SU-DHL-6 (cell line): Measurements from ENCODE around the gene GP9.

Experiments used
- EZH2phosphoT487 ChIP-seq: fragments of 200-600 bp; sonication (generic), shearing (Covaris generic); conservative IDR thresholded peaks from 2 replicates; pipeline ENCODE4 v1.6.1; 2018; ENCODE audit warnings: mild to moderate bottlenecking, antibody characterized with exemption, low read length, moderate library complexity, mixed read lengths
- TF ChIP-seq, protein P1 (sequence below): fragments of 200-600 bp; sonication (generic); IDR thresholded peaks from one replicate; pipeline ENCODE4 v1.5.1; 2017; ENCODE audit warnings: antibody characterized with exemption, mild to moderate bottlenecking, low read length, moderate library complexity; ENCODE audit not compliant: insufficient read depth, poor library complexity, severe bottlenecking

DNA sequence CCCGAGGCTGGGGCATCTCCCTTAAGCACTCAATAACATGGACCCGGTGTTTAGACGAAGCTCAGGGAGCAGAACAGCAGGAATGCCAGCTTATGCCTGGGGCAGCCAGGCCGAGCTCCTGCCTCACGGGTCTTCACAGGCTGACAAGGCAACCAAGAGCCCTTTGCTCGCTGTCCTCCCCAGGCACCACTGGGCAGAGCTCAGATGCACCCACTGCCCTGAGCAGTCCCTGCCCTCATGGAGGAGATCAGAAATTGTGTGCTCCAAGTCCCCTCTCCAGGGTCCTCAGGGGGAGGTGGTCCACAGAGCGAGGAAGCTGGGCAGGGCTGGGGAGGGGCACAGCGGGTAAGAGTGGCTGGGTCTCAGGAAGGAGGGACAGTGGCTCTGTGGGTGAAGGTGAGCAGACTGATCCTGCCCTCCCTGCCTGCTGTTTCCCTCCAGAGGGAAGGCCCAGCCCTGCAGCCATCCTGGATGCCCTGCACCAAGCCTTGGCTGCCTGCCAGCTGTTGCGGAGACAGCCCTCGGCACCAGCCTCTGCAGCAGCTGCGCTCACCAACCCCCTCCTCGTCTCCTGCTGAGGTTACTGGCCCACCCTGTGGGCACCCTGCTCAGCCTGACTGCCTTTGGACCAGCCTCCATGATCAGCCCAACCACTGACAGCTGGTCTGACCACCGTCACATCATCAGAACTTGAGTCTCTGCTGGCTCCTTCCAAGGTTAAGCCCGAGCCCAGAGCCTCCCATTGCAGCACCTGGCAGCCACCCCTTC lies 21.1 kb upstream of the GP9 start:
- TF ChIP-seq, protein P1, sequence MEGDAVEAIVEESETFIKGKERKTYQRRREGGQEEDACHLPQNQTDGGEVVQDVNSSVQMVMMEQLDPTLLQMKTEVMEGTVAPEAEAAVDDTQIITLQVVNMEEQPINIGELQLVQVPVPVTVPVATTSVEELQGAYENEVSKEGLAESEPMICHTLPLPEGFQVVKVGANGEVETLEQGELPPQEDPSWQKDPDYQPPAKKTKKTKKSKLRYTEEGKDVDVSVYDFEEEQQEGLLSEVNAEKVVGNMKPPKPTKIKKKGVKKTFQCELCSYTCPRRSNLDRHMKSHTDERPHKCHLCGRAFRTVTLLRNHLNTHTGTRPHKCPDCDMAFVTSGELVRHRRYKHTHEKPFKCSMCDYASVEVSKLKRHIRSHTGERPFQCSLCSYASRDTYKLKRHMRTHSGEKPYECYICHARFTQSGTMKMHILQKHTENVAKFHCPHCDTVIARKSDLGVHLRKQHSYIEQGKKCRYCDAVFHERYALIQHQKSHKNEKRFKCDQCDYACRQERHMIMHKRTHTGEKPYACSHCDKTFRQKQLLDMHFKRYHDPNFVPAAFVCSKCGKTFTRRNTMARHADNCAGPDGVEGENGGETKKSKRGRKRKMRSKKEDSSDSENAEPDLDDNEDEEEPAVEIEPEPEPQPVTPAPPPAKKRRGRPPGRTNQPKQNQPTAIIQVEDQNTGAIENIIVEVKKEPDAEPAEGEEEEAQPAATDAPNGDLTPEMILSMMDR = no peak
- TF ChIP-seq EZH2phosphoT487 = no peak
